Stimulated activated CD8-positive, alpha-beta memory T cell treated with anti-CD3 and anti-CD28 coated beads, Interleukin-15, amount 100 ng/mL, for 48 hours (primary cell): ENCODE results near the gene CENPC.
"Not testable (repeated sequence)": the region's sequence is repeated elsewhere in the genome, so short reads cannot be mapped to it uniquely, and the experiment has no call there.

Experiments
- DNase-seq, 2 donors: peaks; one replicate each; pipeline ENCODE4 v3.0.0-alpha.2; 2020; ENCODE audit warnings: low read depth in 2 of 2

The CENPC gene

GRCh38 chr4:67466751-67467150 lies 78.6 kb downstream of the CENPC start:
- DNase-seq, result no peak

DNA sequence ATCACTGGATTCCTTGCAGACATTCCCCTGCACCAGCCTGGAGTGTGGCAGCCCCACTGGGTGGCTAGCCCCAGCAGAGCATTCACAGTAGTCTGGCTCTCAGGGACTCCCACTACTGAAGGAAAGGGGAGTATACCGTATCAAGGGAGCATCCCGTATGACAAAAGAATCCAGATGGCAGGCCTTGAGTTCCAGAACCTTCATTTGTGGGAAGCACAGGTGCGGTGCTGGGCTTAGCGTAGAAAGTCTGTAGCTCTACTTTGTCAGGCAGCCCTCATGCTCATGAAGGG lies 79.6 kb downstream of the CENPC start:
- DNase-seq, result no peak

DNA sequence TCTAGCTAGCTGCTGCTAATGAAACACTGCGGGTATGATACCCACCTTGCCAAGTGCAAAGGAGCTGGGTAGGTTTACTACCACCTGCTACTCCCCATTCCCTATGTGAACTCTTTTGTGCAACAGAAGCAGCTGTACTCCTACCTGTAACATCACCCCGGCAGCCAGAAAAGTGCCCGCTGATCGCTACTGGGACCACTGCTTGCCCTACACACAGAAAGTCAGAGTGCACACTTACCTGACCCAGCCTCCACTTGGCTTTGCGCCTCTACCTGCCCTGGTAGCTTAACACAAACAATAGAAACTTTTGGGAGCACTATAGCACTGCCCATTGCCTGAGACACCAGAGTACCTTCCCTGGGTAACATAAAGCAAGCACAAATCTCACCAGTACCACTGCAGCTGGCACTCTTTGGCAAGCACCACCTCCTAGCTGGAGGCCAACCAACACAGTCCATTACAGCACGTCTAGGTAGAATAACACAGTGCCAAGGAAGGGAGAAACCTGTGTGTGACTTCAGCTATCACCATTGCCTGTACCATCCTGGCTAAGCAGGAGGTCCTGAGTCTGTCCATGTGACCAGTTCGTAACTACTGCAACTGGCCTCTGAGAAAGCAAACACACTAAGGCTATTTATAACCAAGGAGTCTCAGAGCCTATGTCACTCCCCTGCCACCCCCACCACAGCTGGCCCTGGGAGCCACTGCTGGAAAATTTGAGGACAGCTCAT lies 80.1 kb downstream of the CENPC start:
- DNase-seq, result no peak

DNA sequence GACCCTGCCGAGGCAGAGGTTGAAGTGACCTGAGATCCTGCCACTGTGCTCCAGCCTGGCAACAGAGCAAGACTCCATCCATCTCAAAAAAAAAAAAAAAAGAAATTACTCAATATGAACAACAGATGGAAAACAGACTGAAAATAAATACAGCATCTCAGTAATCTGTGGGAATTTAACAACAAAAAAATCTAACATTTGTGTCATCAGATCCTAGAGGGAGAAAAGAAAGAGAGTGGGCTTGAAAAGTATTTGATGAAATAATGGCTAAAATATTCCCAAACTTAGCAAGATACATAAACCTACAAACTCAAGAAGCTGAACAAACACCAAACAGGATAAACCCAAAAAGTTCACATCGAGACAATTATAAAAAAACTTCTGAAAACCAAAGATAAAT lies 84.7 kb downstream of the CENPC start:
- DNase-seq, result no peak

- DNase-seq, result no peak
Measured at GRCh38 chr4:67459164-67459563, 86.1 kb downstream of the CENPC start.

GRCh38 chr4:67456577-67457196 lies 88.6 kb downstream of the CENPC start:
- DNase-seq, result no peak

GRCh38 chr4:67452846-67453205 lies 92.5 kb downstream of the CENPC start:
- not testable (repeated sequence) for DNase-seq

- DNase-seq, result no peak
Measured at GRCh38 chr4:67452100-67452845, 93.0 kb downstream of the CENPC start.

GRCh38 chr4:67451464-67451863 lies 93.8 kb downstream of the CENPC start:
- DNase-seq, result no peak

DNA sequence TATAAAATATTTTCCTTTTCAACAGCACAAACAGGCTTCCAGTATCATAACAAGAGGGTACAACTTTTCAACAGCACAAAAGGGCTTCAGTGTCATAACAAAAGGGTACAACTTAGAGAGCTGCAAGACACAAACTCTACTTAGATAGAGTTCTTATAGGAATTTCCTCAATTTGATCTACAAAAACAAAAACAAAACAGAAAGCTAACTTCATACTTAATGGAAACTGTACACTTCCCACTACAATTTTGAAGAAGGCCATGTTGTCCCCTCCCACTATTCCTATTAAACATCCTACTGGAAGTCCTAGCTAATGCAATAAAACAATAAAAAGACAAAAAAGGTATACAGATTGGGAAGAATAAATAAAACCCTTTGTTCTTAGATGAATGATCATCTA lies 96.7 kb downstream of the CENPC start:
- no peak for DNase-seq

DNA sequence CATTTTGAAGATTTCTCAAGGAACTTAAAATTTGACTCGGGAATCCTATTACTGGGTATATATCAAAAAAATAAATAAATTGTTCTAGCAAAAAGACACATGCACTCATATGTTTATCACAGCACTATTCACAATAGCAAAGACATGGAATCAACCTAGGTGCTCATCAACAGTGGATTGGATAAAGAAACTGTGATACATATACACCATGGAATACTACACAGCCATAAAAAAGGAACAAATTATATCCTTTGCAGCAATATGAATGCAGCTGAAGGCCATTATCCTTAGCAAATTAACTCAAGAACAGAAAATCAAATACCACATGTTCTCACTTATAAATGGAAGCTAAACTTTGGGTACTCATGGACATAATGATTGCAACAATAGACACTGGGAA lies 97.4 kb downstream of the CENPC start:
- DNase-seq, result no peak

GRCh38 chr4:67446811-67447210 lies 98.5 kb downstream of the CENPC start:
- no peak for DNase-seq

DNA sequence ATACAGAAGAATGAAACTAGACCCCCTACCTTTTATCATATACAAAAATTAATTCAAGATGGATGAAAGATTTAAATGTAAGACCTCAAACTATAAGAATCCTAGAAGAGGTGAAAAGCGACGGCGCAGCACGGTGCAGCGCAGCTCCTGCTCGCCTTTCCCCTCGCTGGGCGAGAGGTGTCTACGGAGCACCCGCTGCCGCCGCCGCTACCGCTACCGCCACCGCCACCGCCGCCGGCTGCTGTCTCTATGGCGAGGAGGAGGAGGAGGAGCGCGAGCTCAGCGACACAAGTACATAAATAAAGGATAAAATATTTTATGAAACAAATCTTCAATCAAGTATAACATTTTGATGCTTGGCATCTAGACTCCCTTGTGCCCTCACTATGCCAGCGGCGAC lies 99.4 kb downstream of the CENPC start:
- DNase-seq, result not testable (repeated sequence)

DNA sequence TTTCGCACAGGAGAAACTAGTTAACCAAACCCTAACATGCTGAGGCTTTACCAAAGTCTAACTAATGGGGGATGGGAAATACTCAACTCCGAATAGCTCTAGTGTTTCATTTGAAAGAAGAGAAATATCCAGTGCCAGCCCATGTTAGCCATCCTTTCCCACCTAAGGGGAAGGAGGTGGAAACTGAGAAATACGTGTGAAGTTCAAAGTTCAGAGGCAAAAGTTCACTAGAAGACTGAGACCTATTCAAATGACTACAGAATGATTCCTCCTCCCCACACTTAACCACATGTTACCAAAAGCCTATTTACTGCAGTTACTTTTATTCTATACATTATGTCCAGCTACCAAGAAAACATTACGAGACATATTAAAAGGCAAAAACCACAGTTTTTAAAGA lies 106.3 kb downstream of the CENPC start:
- no peak for DNase-seq

- no peak for DNase-seq
Measured at GRCh38 chr4:67437974-67438713, 107.2 kb downstream of the CENPC start.

DNA sequence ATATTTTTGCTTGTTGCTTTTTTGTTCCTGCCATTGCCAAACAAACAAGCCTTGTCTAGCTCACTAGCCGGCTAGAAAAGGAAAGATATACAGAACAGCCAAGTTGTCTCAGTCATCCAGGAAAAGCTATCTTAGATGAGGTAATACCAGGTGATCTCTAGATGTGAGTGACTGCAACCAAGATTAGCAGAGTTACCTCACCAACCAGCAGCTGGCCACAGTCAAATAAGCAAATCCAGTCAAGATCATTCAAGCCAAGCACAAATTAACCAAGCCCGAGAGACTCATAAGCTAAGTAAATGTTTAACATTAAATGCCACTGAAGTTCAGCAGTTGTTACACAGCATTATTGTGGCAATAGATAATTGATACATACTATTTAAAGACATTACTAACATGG lies 108.6 kb downstream of the CENPC start:
- no peak for DNase-seq

DNA sequence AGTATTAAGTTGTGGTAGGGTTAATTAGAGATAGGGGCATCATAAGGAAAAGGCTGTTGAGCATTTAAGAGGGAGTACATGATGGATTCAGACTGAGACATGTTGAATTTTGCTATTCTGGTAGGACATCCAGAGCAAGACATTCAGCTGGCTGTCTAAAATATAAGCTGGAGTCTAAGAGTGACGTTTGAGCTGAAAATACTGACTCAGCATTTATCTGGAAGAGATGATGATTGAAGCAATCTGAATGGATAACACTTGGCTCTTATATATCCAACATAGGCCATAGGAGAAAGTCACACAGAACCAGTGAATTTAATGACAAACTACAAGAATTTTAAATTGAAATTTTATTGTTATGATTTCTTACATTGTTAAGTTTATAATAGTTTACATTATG lies 114.3 kb downstream of the CENPC start:
- DNase-seq, result no peak

DNA sequence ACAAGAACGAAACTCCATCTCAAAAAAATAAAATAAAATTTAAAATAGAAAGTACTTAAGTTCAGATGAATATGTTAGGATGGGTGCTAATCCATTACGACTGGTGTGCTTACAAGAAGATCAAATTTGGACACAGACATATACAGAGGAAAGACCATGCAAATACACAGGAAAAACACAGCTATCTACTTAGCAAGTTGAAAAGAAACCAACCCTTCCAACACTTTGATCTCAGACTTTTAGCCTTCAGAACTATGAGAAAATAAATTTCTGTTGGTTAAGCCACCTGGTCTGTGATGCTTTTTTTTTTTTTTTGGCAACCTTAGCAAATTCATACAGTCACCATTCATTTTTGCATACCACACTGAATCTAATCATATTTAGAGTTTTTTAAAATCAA lies 116.5 kb downstream of the CENPC start:
- no peak for DNase-seq
